ENCODE results near the gene FLOT1.

The FLOT1 gene
- 38.5 to 49.9 (median 45.4) reads per million in 4 donors for total RNA-seq

- peak; percentile 71 to 96 (median 77) for DNase-seq
Observed at GRCh38 chr6:30742316-30743098, at the start of gene FLOT1. TSS of gene FLOT1 (minus strand) at chr6:30742687. CDS start at chr6:30742189, 498 bp downstream.

GRCh38 chr6:30790724-30791383 lies 48.4 kb upstream of the FLOT1 start:
- no peak for DNase-seq

GRCh38 chr6:30789606-30790005 lies 47.1 kb upstream of the FLOT1 start:
- DNase-seq: no peak

GRCh38 chr6:30787954-30788353 lies 45.5 kb upstream of the FLOT1 start:
- peak in 1 of 5 donors; percentile 59 for DNase-seq

GRCh38 chr6:30782425-30783014 lies 40.0 kb upstream of the FLOT1 start:
- DNase-seq: no peak

- peak in 1 of 5 donors; percentile 3 for DNase-seq
Observed at GRCh38 chr6:30781743-30782424, 39.4 kb upstream of the FLOT1 start.

- DNase-seq: no peak
Observed at GRCh38 chr6:30781395-30781742, 38.9 kb upstream of the FLOT1 start.

GRCh38 chr6:30780642-30780920 lies 38.1 kb upstream of the FLOT1 start:
- no peak for DNase-seq

- no peak for DNase-seq
Observed at GRCh38 chr6:30779850-30780641, 37.6 kb upstream of the FLOT1 start.

GRCh38 chr6:30778001-30778635 lies 35.6 kb upstream of the FLOT1 start:
- no peak for DNase-seq

GRCh38 chr6:30777155-30777485 lies 34.6 kb upstream of the FLOT1 start:
- DNase-seq: no peak

- DNase-seq: no peak
Observed at GRCh38 chr6:30776390-30777154, 34.1 kb upstream of the FLOT1 start.

- DNase-seq: no peak
Observed at GRCh38 chr6:30775104-30775503, 32.6 kb upstream of the FLOT1 start.

- no peak for DNase-seq
Observed at GRCh38 chr6:30774701-30775100, 32.2 kb upstream of the FLOT1 start.

GRCh38 chr6:30770592-30770991 lies 28.1 kb upstream of the FLOT1 start:
- DNase-seq: no peak

- DNase-seq: peak in 1 of 5 donors; percentile 69
Observed at GRCh38 chr6:30769853-30770524, 27.5 kb upstream of the FLOT1 start.

GRCh38 chr6:30769088-30769852 lies 26.8 kb upstream of the FLOT1 start:
- DNase-seq: peak; percentile 9 to 80 (median 27)

- no peak for DNase-seq
Observed at GRCh38 chr6:30768634-30769087, 26.2 kb upstream of the FLOT1 start.

- DNase-seq: no peak
Observed at GRCh38 chr6:30767944-30768301, 25.4 kb upstream of the FLOT1 start.

Measured in T-helper 1 cell (primary cell).